HG03565 (cell line): Measurements from ENCODE around the gene NLRP13.

ENCODE experiments used
- ATAC-seq: cut with Tn5 transposase; IDR thresholded peaks from one replicate; pipeline ENCODE4 v1.9.1; 2021; ENCODE audit warnings: mild to moderate bottlenecking, moderate library complexity; ENCODE audit not compliant: unreplicated experiment

The NLRP13 gene

DNA sequence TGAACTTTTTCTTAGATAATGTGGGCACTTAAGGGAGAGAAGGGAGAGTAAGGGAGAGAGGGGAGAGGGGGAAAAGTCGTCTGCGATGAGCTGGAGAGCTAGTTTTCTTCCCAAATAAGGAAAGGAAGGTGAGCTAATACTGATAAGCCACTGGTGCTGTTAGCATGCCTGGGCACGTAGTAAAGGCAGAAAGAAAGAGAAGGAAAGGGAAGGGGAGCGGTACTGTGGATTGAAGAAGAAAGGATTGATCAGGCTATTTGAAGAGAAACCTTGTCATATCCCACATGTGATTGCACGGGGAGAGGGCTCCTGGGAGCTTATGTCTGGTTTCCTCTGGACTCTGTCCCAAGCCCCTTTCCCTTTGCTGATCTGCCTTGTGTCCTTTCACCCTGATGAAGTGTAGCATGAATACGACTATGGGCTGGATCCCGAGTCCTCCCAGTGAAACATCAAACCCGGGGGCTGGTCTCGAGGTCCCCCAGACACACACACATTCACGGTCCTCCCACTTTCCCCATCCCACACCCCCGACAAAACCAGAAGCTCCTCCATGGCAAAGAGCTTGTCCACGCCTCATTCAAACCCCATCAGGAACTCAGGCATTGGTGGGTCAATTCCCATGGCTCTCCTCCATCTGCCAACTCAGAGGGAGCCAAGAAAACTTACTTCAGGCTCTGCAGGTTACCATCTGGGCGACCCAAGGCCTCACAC, 30.6 kb downstream of the NLRP13 start:
- ATAC-seq = no peak

DNA sequence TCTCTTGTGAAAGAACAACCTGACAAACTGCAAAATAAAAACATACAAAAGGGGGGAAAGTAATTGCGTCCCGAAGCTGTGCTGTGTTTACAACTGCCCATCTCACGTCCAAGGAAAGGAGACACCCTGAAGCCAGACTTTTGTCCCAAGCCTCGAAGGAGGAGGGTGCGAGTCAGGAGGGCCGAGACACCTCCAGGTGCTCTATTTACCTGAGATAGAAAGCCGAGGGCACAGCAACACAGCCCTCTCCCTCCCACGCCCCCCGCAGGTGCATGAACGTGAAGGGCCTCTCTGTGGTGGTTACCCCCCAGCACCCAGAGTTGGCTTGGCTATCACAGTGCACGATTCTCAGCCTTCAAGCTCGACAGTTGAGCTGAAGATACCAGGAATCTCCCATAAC, 33.2 kb downstream of the NLRP13 start:
- no peak for ATAC-seq

DNA sequence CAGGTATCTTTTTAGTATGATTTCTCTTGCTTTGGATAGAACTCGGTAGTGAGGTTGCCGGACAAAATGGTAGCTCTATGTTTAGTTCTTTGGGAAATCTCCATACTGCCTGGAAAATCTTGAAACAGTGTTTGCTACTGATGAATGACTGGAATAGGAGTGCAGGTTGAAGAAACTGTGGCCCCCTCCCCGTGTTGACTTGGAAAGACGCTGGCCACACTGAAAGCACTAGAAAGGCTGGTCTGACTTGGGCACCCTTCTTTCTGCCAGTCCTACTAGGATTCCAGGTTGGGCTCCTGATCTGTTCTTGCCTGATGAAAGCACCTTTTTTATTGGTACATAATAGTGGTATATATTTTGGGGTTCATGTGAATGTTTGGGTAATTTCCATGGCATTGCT, 49.5 kb downstream of the NLRP13 start:
- no peak for ATAC-seq

DNA sequence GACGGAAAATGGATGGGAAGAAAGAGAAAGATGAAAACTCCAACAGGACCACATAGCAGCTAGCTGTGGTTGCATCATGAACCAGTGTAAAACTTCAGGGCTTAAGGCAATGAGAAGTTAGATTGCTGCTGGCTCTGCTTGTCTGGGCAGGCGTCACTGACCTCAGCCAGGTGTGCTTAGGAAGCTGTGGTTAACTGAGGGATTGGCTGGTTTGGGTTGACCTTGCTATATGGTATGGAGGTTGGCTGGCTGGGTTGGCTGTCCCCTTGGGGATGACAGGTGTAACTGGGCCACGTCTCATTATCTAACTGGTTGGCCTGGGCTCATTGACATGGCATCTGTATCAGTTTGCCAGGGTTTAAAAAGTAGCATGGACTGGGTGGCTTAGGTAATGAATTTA, 54.9 kb downstream of the NLRP13 start:
- ATAC-seq = no peak

DNA sequence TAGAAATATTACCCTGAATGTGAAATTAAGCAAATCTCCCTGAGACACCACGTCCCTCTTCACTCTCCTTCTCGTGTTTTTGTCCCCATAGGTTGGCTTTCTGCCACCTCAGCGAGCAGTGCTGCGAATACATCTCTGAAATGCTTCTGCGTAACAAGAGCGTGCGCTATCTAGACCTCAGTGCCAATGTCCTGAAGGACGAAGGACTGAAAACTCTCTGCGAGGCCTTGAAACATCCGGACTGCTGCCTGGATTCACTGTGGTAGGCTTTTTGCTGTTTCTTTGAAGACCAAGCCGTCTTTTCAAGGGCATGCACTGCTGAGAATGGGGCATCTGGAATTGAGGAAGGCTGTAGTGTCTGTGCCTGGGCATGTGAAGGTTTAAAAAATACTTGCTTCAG, 61.4 kb downstream of the NLRP13 start:
- ATAC-seq = no peak

DNA sequence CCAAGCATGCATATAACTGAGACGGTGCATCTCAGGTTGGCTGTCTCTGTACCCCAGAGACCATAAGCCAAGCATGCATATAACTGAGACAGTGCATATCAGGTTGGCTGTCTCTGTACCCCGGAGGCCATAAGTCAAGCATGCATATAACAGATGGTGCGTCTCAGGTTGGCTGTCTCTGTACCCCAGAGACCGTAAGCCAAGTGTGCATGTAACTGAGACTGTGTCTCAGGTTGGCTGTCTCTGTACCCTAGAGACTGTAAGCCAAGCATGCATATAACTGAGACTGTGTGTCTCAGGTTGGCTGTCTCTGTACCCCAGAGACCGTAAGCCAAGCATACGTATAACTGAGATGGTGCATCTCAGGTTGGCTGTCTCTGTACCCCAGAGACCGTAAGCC, 65.0 kb downstream of the NLRP13 start:
- no peak for ATAC-seq

DNA sequence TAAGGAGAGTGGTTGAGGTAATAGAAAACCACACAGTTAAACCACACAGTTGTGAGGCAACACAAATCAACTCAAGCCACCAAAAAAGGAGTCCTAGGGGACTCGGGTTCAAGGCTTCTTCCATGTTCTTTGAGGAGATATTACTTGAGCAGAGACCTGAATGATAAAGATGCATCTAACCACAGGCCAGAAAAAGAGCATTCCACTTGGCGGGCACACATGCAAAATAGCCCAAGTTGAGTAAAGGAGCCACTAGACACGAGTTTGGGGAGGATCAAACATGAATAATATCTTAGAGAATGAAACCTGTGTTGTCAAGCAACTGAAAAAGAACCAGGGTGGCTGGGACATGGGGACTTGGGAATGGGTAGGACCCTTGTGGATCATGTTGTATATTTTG, 65.6 kb downstream of the NLRP13 start:
- ATAC-seq = no peak

DNA sequence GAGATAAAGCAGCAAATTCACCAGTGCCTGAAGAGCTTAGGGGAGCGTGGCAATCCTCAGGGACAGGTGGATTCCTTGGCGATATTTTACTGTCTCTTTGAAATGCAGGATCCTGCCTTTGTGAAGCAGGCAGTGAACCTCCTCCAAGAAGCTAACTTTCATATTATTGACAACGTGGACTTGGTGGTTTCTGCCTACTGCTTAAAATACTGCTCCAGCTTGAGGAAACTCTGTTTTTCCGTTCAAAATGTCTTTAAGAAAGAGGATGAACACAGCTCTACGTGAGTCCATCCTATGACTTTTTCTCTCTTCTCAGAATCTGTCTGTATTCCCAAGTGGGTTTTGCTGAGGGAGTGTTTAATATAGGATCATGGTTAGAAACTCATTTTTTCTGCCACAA, 73.2 kb downstream of the NLRP13 start:
- ATAC-seq = no peak

DNA sequence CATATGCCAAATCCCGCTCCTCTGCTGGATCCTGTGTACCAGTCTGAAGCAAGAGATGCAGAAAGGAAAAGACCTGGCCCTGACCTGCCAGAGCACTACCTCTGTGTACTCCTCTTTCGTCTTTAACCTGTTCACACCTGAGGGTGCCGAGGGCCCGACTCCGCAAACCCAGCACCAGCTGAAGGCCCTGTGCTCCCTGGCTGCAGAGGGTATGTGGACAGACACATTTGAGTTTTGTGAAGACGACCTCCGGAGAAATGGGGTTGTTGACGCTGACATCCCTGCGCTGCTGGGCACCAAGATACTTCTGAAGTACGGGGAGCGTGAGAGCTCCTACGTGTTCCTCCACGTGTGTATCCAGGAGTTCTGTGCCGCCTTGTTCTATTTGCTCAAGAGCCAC, 73.7 kb downstream of the NLRP13 start:
- ATAC-seq = no peak

DNA sequence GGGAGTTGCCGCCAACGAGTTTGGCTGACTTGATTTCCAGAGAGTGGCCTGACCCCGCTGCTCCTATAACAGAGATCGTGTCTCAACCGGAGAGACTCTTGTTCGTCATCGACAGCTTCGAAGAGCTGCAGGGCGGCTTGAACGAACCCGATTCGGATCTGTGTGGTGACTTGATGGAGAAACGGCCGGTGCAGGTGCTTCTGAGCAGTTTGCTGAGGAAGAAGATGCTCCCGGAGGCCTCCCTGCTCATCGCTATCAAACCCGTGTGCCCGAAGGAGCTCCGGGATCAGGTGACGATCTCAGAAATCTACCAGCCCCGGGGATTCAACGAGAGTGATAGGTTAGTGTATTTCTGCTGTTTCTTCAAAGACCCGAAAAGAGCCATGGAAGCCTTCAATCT, 74.2 kb downstream of the NLRP13 start:
- no peak for ATAC-seq

DNA sequence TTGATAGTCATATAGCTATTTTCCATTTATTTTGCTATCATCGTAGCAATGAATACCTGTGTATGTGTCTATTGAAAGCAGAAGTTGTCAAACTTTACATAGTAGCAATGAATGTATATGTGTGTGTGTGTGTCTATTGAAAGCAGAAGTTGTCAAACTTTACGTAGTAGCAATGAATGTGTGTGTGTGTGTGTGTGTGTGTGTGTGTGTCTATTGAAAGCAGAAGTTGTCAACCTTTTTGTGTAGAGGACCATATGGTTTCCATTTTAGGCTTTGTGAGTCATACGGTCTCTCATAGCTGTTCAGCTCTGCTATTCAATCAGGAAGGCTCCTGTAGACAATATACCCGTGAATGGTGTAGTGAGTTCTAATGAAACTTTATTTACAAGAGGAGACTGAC, 75.0 kb downstream of the NLRP13 start:
- ATAC-seq = no peak

DNA sequence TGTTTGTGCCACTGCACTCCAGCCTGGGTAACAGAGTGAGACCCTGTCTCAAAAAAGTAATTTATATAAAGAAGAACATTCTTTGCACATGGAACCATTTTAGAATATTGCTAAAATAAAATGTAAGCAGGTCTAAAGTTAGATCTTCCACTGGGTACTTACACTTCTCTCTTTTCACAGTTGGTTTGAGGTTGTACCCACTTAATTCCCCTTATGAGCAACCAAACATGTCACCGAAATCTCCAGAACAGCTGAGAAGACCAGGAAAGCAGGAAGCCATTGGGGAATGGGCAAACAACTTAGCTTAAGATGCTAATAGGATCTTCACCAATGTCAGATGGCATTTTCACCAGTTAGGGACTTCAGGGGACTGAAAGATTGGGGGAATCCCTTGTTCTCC, 77.0 kb downstream of the NLRP13 start:
- no peak for ATAC-seq
